SK-N-SH treated with all-trans-retinoic acid at 6 μM for 48 hours (cell line): ENCODE results near the gene ZNF44.

Experiments used
- ATAC-seq: fragments of 200-7000 bp; cut with Tn5 transposase; 3 replicates; pipeline ENCODE4 v1.9.1; 2020; ENCODE audit warnings: mild to moderate bottlenecking, moderate library complexity
- ARNTL ChIP-seq: fragments of 450-650 bp; formaldehyde crosslinking; IDR thresholded peaks from 2 replicates; pipeline ENCODE4 v1.5.0; 2020; ENCODE audit warnings: low read depth, mild to moderate bottlenecking, moderate library complexity, borderline replicate concordance
- BACH2 ChIP-seq: fragments of 250-450 bp; sonication (Bioruptor Pico); IDR thresholded peaks from 2 replicates; pipeline ENCODE4 v1.9.0; 2021; ENCODE audit warnings: mild to moderate bottlenecking, borderline replicate concordance
- CREB5 ChIP-seq: fragments of 250-450 bp; sonication (Bioruptor Pico); IDR thresholded peaks from 2 replicates; pipeline ENCODE4 v1.5.1; 2020; ENCODE audit warnings: low read depth, mild to moderate bottlenecking, moderate library complexity
- CSDC2 ChIP-seq: fragments of 250-450 bp; sonication (Bioruptor Pico); IDR thresholded peaks from 2 replicates; pipeline ENCODE4 v1.5.0; 2020; ENCODE audit warnings: mild to moderate bottlenecking, moderate library complexity
- CSRNP3 ChIP-seq: fragments of 250-450 bp; sonication (Bioruptor Pico); IDR thresholded peaks from 2 replicates; pipeline ENCODE4 v1.5.1; 2021; ENCODE audit warnings: mild to moderate bottlenecking, moderate library complexity
- ESRRG ChIP-seq: fragments of 250-450 bp; sonication (Bioruptor Pico); IDR thresholded peaks from 2 replicates; pipeline ENCODE4 v1.6.1; 2021; ENCODE audit warnings: mild to moderate bottlenecking
- GLIS3 ChIP-seq: fragments of 250-450 bp; sonication (Bioruptor Pico); IDR thresholded peaks from 2 replicates; pipeline ENCODE4 v1.5.0; 2020; ENCODE audit warnings: mild to moderate bottlenecking, moderate library complexity
- ISL1 ChIP-seq: fragments of 250-450 bp; sonication (Bioruptor Pico); IDR thresholded peaks from 2 replicates; pipeline ENCODE4 v2.1.2; 2022; ENCODE audit warnings: mild to moderate bottlenecking, moderate library complexity
- OSR1 ChIP-seq: fragments of 250-450 bp; sonication (Bioruptor Pico); IDR thresholded peaks from 2 replicates; pipeline ENCODE4 v1.8.0; 2022; ENCODE audit warnings: moderate library complexity, mild to moderate bottlenecking, inconsistent platforms
- PATZ1 ChIP-seq: fragments of 250-450 bp; sonication (Bioruptor Pico); IDR thresholded peaks from 2 replicates; pipeline ENCODE4 v1.8.0; 2020; ENCODE audit warnings: mild to moderate bottlenecking, moderate library complexity, borderline replicate concordance
- POU6F1 ChIP-seq: fragments of 250-450 bp; sonication (Bioruptor Pico); IDR thresholded peaks from 2 replicates; pipeline ENCODE4 v1.8.0; 2021; ENCODE audit warnings: low read depth, mild to moderate bottlenecking, moderate library complexity, borderline replicate concordance
- PPARA ChIP-seq: fragments of 250-450 bp; sonication (Bioruptor Pico); IDR thresholded peaks from 2 replicates; pipeline ENCODE4 v1.5.0; 2020; ENCODE audit warnings: mild to moderate bottlenecking, borderline replicate concordance
- RARB ChIP-seq: fragments of 250-450 bp; sonication (Bioruptor Pico); IDR thresholded peaks from 2 replicates; pipeline ENCODE4 v1.8.0; 2021; ENCODE audit warnings: mild to moderate bottlenecking, moderate library complexity
- TCF4 ChIP-seq: fragments of 250-450 bp; sonication (Bioruptor Pico); IDR thresholded peaks from 2 replicates; pipeline ENCODE4 v1.8.0; 2021; ENCODE audit warnings: mild to moderate bottlenecking, moderate library complexity, borderline replicate concordance
- TOX ChIP-seq: fragments of 250-450 bp; sonication (Bioruptor Pico); IDR thresholded peaks from 2 replicates; pipeline ENCODE4 v1.8.0; 2021; ENCODE audit warnings: mild to moderate bottlenecking, moderate library complexity, borderline replicate concordance
- TSHZ2 ChIP-seq: fragments of 250-450 bp; sonication (Bioruptor Pico); IDR thresholded peaks from 2 replicates; pipeline ENCODE4 v1.5.0; 2020; ENCODE audit warnings: mild to moderate bottlenecking, moderate library complexity
- ZC3H10 ChIP-seq: fragments of 250-450 bp; sonication (Bioruptor Pico); IDR thresholded peaks from 2 replicates; pipeline ENCODE4 v1.5.1; 2021; ENCODE audit warnings: mild to moderate bottlenecking, moderate library complexity
- ZFP3 ChIP-seq: fragments of 250-450 bp; sonication (Bioruptor Pico); IDR thresholded peaks from 2 replicates; pipeline ENCODE4 v1.5.0; 2020; ENCODE audit warnings: mild to moderate bottlenecking, moderate library complexity
- ZFP30 ChIP-seq: fragments of 450-650 bp; formaldehyde crosslinking; IDR thresholded peaks from 2 replicates; pipeline ENCODE4 v1.5.0; 2022; ENCODE audit warnings: mild to moderate bottlenecking, moderate library complexity
- ZNF8 ChIP-seq: fragments of 450-650 bp; formaldehyde crosslinking; IDR thresholded peaks from 2 replicates; pipeline ENCODE4 v1.5.0; 2020; ENCODE audit warnings: mild to moderate bottlenecking, moderate library complexity

ZNF44 gene

GRCh38 chr19:12284631-12285030, 10.1 kb downstream of the ZNF44 start (continued):
- TF ChIP-seq ZFP3 (CRISPR knock-in tag) = no peak
- TF ChIP-seq CSDC2 = no peak
- no peak for TF ChIP-seq TCF4
- no peak for TF ChIP-seq ZC3H10
- TF ChIP-seq CSRNP3 (CRISPR knock-in tag) = no peak
- no peak for TF ChIP-seq RARB (CRISPR knock-in tag)
- no peak for TF ChIP-seq OSR1
- TF ChIP-seq POU6F1 (CRISPR knock-in tag) = no peak
- TF ChIP-seq CREB5 = no peak
- no peak for TF ChIP-seq ZNF8 (CRISPR knock-in tag)
- TF ChIP-seq, all 23 proteins: peak for 0

GRCh38 chr19:12284226-12284625, 10.5 kb downstream of the ZNF44 start:
- TF ChIP-seq RARB (CRISPR knock-in tag) (no peak), ZFP30 (CRISPR knock-in tag) (no peak), ZC3H10 (no peak), CSRNP3 (CRISPR knock-in tag) (no peak), TCF4 (no peak), OSR1 (no peak), POU6F1 (CRISPR knock-in tag) (no peak), BACH2 (CRISPR knock-in tag) (no peak), TOX (CRISPR knock-in tag) (no peak), PPARA (CRISPR knock-in tag) (no peak), GLIS3 (CRISPR knock-in tag) (no peak), ESRRG (CRISPR knock-in tag) (no peak), ISL1 (CRISPR knock-in tag) (no peak), ZNF8 (CRISPR knock-in tag) (no peak), CSDC2 (no peak), CREB5 (no peak), ARNTL (CRISPR knock-in tag) (no peak), PATZ1 (CRISPR knock-in tag) (no peak), TSHZ2 (CRISPR knock-in tag) (no peak)
- no peak for ATAC-seq
